Esophagus muscularis mucosa (tissue), 4 donors: Measurements from ENCODE around the gene PDE8B. TPM values are rescaled to one million over a fixed set of nuclear protein-coding genes. Genes with fewer than 3 reads are reported as not detected.

Experiments
- DNase-seq: peaks from one replicate; pipeline ENCODE4 v3.0.0-alpha.2; 2017; ENCODE audit errors: extremely low spot score
- H3K27ac ChIP-seq, 4 donors: fragments of 200-600 bp; sonication (generic); replicated peaks in 1 of 4; 1 replicate in 3 of 4; 2 replicates in 1 of 4; pipeline ENCODE4 v1.5.1; 2016 to 2019; ENCODE audit warnings: mild to moderate bottlenecking in 1 of 4
- H3K27me3 ChIP-seq, 4 donors: fragments of 200-600 bp; sonication (generic); one replicate each; pipeline versions ENCODE4 v1.5.1 to v1.6.0; 2016 to 2019
- H3K36me3 ChIP-seq, 4 donors: fragments of 200-600 bp; sonication (generic); one replicate each; pipeline ENCODE4 v1.5.1; 2016 to 2019
- H3K4me1 ChIP-seq, 4 donors: fragments of 200-600 bp; sonication (generic); one replicate each; pipeline ENCODE4 v1.5.1; 2016 to 2019
- H3K4me3 ChIP-seq, 4 donors: fragments of 200-600 bp; sonication (generic); 1 replicate in 2 of 4; 2 replicates in 2 of 4; pipeline ENCODE4 v1.5.1; 2016 to 2019; ENCODE audit warnings: mild to moderate bottlenecking in 4 of 4, moderate library complexity in 1 of 4
- H3K9me3 ChIP-seq, 4 donors: fragments of 200-600 bp; sonication (generic); 1 replicate in 3 of 4; 2 replicates in 1 of 4; pipeline ENCODE4 v1.5.1; 2016 to 2019
- CTCF ChIP-seq, 3 experiments: fragments of 200-600 bp in 2 of 3; fragments of 450-650 bp in 1 of 3; sonication (generic) in 2 of 3; IDR thresholded peaks; one replicate each; pipeline ENCODE4 v1.5.1; 2017 to 2019; ENCODE audit warnings: antibody characterized with exemption in 3 of 3, mild to moderate bottlenecking in 2 of 3, moderate library complexity in 1 of 3
- EP300 ChIP-seq: sonication (generic); formaldehyde crosslinking; IDR thresholded peaks from one replicate; pipeline ENCODE4 v1.6.1; 2017; ENCODE audit warnings: antibody characterized with exemption
- POLR2A ChIP-seq: fragments of 450-650 bp; IDR thresholded peaks from one replicate; pipeline ENCODE4 v1.6.1; 2017; ENCODE audit warnings: antibody characterized with exemption, moderate library complexity, mild to moderate bottlenecking, low read depth
- POLR2AphosphoS5 ChIP-seq, 2 donors: sonication (generic); formaldehyde crosslinking; IDR thresholded peaks; one replicate each; pipeline ENCODE4 v1.6.1; 2017; ENCODE audit warnings: antibody characterized with exemption in 2 of 2
- WGBS: methylation state at CpG from one replicate; pipeline ENCODE4 v1.1.5; 2018; 5-methylcytosine and 5-hydroxymethylcytosine counted together
- intact Hi-C: fragments of 100-400 bp; cut with DNase I; formaldehyde crosslinking; loops from one replicate; pipeline ENCODE4 v1.15.1; 2023
- total RNA-seq, 4 donors: library from RNA; depleted of rRNA; stranded (reverse); fragments of >200 nt; gene quantifications; one replicate each; pipeline versions ENCODE4 v1.1.0 to v1.2.1, GENCODE V29; 2016

Gene PDE8B
- total RNA-seq, 4 donors from 2014 or later = 0.83 to 7.1 (median 1.5) TPM

- H3K4me3 ChIP-seq = no peak overlapping the region
- H3K9me3 ChIP-seq = no peaks in the 10 kb centered on the region
- no peaks in the 10 kb centered on the region for H3K36me3 ChIP-seq
- H3K27me3 ChIP-seq = no peaks in the 10 kb centered on the region
- intact Hi-C loops = no loop called here
- TF ChIP-seq CTCF (IDR thresholded peaks at IDR 0.05) = no peak
- no peak for TF ChIP-seq POLR2AphosphoS5 (IDR thresholded peaks at IDR 0.05)
- no peak for TF ChIP-seq EP300
- no peak for TF ChIP-seq POLR2A
- no peak for DNase-seq
- no peak overlapping the region for H3K27ac ChIP-seq
- WGBS = 90% methylated on average over 7 of the region's 7 CpGs
- no peaks in the 10 kb centered on the region for H3K4me1 ChIP-seq
Observed at GRCh38 chr5:77355080-77355479, 144.6 kb downstream of the PDE8B start.

- no peaks in the 10 kb centered on the region for H3K27me3 ChIP-seq
- no peak overlapping the region for H3K4me3 ChIP-seq
- intact Hi-C loops = no loop called here
- TF ChIP-seq POLR2A = no peak
- TF ChIP-seq CTCF (IDR thresholded peaks at IDR 0.05) = no peak
- no peak for TF ChIP-seq EP300
- no peak for TF ChIP-seq POLR2AphosphoS5 (IDR thresholded peaks at IDR 0.05)
- H3K4me1 ChIP-seq = no peaks in the 10 kb centered on the region
- H3K27ac ChIP-seq = no peak overlapping the region
- no peaks in the 10 kb centered on the region for H3K9me3 ChIP-seq
- no peak for DNase-seq
- no peaks in the 10 kb centered on the region for H3K36me3 ChIP-seq
Observed at GRCh38 chr5:77355751-77356150, 145.3 kb downstream of the PDE8B start.

GRCh38 chr5:77356740-77357139 lies 146.3 kb downstream of the PDE8B start:
- Histone ChIP-seq H3K4me1 (no peaks in the 10 kb centered on the region), H3K9me3 (no peaks in the 10 kb centered on the region), H3K36me3 (no peaks in the 10 kb centered on the region), H3K27ac (no peak overlapping the region), H3K4me3 (no peak overlapping the region), H3K27me3 (no peaks in the 10 kb centered on the region)
- intact Hi-C loops = no loop called here
- no peak for DNase-seq
- no peak for TF ChIP-seq POLR2A
- no peak for TF ChIP-seq EP300
- no peak for TF ChIP-seq CTCF (IDR thresholded peaks at IDR 0.05)
- no peak for TF ChIP-seq POLR2AphosphoS5 (IDR thresholded peaks at IDR 0.05)
- WGBS = 70% methylated on average over 3 of the region's 3 CpGs

- intact Hi-C loops = no loop called here
Observed at GRCh38 chr5:77358255-77359205, 148.1 kb downstream of the PDE8B start.

More at GRCh38 chr5:77358255-77359205, 148.1 kb downstream of the PDE8B start:
- no peaks in the 10 kb centered on the region for H3K27me3 ChIP-seq
- no peak for DNase-seq
- no peak for TF ChIP-seq CTCF (IDR thresholded peaks at IDR 0.05)
- no peak for TF ChIP-seq POLR2AphosphoS5 (IDR thresholded peaks at IDR 0.05)
- TF ChIP-seq POLR2A = no peak
- TF ChIP-seq EP300 = no peak
- 70% methylated on average over 10 of the region's 10 CpGs for WGBS
- no peak overlapping the region for H3K27ac ChIP-seq
- H3K9me3 ChIP-seq = no peaks in the 10 kb centered on the region
- no peak overlapping the region for H3K4me3 ChIP-seq
- H3K4me1 ChIP-seq = no peaks in the 10 kb centered on the region
- H3K36me3 ChIP-seq = no peaks in the 10 kb centered on the region
